ENCODE data around the gene HECTD2.
"Not testable (repeated sequence)": the region's sequence is repeated elsewhere in the genome, so short reads cannot be mapped to it uniquely, and the experiment has no call there.

Gene HECTD2, protein sequence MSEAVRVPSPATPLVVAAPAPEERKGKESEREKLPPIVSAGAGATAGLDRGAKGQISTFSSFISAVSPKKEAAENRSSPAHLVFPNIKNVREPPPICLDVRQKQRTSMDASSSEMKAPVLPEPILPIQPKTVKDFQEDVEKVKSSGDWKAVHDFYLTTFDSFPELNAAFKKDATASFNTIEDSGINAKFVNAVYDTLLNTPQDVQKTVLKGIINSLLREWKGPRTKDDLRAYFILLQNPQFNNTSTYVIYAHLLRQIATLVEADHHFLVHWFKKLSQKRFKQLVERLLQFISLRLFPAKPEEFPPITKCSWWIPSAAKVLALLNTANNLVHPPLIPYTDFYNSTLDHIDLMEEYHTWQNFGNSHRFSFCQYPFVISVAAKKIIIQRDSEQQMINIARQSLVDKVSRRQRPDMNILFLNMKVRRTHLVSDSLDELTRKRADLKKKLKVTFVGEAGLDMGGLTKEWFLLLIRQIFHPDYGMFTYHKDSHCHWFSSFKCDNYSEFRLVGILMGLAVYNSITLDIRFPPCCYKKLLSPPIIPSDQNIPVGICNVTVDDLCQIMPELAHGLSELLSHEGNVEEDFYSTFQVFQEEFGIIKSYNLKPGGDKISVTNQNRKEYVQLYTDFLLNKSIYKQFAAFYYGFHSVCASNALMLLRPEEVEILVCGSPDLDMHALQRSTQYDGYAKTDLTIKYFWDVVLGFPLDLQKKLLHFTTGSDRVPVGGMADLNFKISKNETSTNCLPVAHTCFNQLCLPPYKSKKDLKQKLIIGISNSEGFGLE

DNA sequence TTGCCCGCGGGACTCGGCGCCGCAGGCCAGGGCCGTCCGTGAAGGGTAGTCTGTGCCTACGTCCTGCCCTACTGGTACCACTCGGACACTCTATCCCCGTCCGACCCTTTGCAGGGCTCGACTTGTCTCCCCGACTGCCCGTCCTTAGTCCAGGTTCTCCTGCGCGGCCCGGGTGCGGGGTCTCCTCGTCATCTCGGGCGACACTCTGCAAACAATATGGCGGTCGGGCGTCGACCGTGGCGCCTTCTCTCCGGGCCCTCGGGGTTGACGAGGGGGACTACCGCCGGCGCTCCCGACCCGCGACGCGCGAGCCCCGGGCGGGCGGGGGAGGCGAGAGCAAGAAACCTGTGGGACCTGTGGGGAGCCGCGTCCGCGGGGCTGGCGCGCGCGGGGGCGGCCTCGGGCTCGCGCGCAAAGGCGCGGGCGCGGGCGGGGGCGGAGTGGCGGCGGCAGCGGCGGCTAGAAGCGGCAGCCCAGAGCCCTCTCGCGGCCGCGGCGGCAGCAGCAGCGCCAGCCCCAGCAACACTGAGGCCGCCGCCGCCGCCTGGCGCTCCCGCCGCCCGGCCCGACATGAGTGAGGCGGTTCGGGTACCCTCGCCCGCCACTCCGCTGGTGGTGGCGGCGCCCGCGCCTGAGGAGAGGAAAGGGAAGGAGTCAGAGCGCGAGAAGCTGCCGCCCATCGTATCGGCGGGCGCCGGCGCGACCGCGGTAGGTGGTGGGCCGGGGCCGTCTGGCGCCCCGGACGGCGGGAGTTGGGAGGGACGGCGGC lies at the start of gene HECTD2:
Gene HECTD2, plus strand, starts transcription at position 476 of the 769 bp plus-strand sequence. Its CDS starts 95 bp downstream, at position 571.
- H3K4me3 ChIP-seq (ENCODE audit: low read depth, low read length): peak within 1 kb of the TSS; percentile 75
- H3K27me3 ChIP-seq (replicated peaks): no peaks in the 10 kb centered on the region
- peak within 1 kb of the TSS; percentile 97 for H3K27ac ChIP-seq
- TF ChIP-seq, protein P1, sequence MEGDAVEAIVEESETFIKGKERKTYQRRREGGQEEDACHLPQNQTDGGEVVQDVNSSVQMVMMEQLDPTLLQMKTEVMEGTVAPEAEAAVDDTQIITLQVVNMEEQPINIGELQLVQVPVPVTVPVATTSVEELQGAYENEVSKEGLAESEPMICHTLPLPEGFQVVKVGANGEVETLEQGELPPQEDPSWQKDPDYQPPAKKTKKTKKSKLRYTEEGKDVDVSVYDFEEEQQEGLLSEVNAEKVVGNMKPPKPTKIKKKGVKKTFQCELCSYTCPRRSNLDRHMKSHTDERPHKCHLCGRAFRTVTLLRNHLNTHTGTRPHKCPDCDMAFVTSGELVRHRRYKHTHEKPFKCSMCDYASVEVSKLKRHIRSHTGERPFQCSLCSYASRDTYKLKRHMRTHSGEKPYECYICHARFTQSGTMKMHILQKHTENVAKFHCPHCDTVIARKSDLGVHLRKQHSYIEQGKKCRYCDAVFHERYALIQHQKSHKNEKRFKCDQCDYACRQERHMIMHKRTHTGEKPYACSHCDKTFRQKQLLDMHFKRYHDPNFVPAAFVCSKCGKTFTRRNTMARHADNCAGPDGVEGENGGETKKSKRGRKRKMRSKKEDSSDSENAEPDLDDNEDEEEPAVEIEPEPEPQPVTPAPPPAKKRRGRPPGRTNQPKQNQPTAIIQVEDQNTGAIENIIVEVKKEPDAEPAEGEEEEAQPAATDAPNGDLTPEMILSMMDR (IDR thresholded peaks at IDR 0.05; ENCODE audit: low read depth, low read length, missing control alignments): peak; percentile 35
- in situ Hi-C loops (cut with HindIII; ENCODE audit: low pct_ligation_motif_present, low sequenced_read_pairs): no loop called here
- H3K36me3 ChIP-seq (replicated peaks): no peaks in the 10 kb centered on the region
- peak; percentile 43 for DNase-seq

DNA sequence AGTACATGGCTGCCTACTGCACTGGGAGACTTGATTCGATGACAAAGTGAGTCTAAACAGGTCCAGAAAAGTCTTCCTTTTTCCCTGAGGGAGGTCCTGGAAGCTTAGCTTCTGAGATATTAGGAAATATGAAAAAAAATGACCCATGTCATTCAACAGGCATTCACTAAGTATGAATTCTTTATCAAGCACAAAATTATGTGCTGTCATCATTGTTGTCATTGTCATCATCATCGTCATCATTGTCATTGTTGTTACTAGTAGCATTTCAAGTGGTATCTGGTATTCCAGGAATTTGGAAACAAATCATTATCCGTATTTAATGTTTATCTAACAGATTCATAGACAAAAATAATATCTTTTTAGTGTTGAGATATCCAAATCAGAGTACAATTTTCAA lies 49.7 kb upstream of the HECTD2 start:
- TF ChIP-seq, protein P1 (IDR thresholded peaks at IDR 0.05; ENCODE audit: low read depth, low read length, missing control alignments): no peak

DNA sequence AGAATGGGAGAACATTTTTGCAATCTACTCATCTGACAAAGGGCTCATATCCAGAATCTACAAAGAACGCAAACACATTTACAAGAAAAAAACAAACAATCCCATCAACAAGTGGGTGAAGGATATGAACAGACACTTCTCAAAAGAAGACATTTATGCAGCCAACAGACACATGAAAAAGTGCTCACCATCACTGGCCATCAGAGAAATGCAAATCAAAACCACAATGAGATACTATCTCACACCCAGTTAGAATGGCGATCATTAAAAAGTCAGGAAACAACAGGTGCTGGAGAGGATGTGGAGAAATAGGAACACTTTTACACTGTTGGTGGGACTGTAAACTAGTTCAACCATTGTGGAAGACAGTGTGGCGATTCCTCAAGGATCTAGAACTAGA lies 44.6 kb upstream of the HECTD2 start:
- H3K36me3 ChIP-seq (replicated peaks); H3K27me3 ChIP-seq (replicated peaks); DNase-seq; H3K27ac ChIP-seq; H3K4me3 ChIP-seq (ENCODE audit: low read depth, low read length); in situ Hi-C loops (cut with HindIII; ENCODE audit: low pct_ligation_motif_present, low sequenced_read_pairs): not testable (repeated sequence)

More for the DNA sequence above, 49.7 kb upstream of the HECTD2 start:
- Histone ChIP-seq H3K27ac (no peak overlapping the region), H3K27me3 (replicated peaks) (no peaks in the 10 kb centered on the region), H3K36me3 (replicated peaks) (no peaks in the 10 kb centered on the region), H3K4me3 (ENCODE audit: low read depth, low read length) (no peak overlapping the region)
- DNase-seq: peak; percentile 25
- in situ Hi-C loops (cut with HindIII; ENCODE audit: low pct_ligation_motif_present, low sequenced_read_pairs): no loop called here

DNA sequence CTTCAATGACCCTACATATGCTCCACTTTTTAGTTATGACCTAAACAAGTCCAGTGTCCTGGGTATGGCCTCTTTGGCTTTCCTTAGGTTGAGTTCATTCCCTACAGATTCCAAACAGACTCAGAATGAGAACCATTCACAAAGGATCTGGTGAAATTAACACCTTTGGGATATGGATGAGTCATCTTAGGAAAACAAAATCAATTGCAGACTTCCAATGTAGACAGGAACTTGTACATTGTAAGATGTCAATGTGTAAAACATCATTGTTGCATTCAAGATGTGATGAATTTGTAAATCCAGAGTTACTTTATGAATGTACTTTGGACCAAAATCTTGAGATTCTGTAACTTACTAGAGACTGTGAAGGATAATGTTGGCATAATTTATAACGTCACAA lies 43.4 kb upstream of the HECTD2 start:
- TF ChIP-seq, protein P1 (IDR thresholded peaks at IDR 0.05; ENCODE audit: low read depth, low read length, missing control alignments): no peak
- H3K27ac ChIP-seq: no peak overlapping the region
- no peak overlapping the region for H3K4me3 ChIP-seq (ENCODE audit: low read depth, low read length)
- H3K27me3 ChIP-seq (replicated peaks): no peaks in the 10 kb centered on the region
- in situ Hi-C loops (cut with HindIII; ENCODE audit: low pct_ligation_motif_present, low sequenced_read_pairs): no loop called here
- H3K36me3 ChIP-seq (replicated peaks): no peaks in the 10 kb centered on the region
- DNase-seq: no peak

DNA sequence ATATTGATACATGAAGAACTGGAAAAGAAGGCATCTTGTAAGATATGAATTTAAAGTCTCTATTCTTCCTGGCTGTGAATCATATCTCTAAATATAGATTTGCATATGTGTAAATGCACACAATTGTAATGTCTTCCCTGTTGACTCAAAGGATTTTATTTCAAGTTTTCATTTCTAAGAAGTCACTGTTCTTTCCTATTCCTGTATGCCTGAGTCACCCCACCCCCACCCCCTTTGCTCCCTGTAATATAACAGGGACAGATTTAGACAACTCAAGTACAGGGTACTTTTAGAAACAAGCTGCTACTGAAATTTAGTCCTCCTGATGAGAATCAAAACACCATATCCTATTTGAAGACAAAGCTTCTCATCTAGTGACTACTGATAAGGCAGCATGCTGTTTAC lies 43.0 kb upstream of the HECTD2 start:
- in situ Hi-C loops (cut with HindIII; ENCODE audit: low pct_ligation_motif_present, low sequenced_read_pairs): no loop called here
- no peaks in the 10 kb centered on the region for H3K27me3 ChIP-seq (replicated peaks)
- TF ChIP-seq, protein P1 (IDR thresholded peaks at IDR 0.05; ENCODE audit: low read depth, low read length, missing control alignments): no peak
- H3K4me3 ChIP-seq (ENCODE audit: low read depth, low read length): no peak overlapping the region
- no peak for DNase-seq
- H3K27ac ChIP-seq: no peak overlapping the region
- no peaks in the 10 kb centered on the region for H3K36me3 ChIP-seq (replicated peaks)

DNA sequence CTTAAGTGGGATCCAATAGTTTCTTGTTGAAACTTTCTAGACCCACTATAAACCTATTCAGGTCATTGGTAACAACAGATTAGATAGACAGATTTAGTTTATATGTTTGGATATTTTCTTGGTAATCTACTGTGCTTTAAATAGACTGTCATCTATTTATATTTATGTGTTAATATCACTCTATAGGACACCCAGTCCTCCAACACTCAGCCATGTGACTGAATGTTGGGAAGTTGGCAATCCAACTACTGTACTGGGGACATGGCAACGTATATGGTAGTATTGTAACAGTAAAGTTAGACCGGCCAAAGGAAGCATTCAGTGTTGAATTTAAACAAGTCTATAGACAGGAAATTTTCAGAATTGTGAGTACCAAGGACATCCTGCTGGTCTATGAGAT lies 42.6 kb upstream of the HECTD2 start:
- H3K27me3 ChIP-seq (replicated peaks): no peaks in the 10 kb centered on the region
- no peaks in the 10 kb centered on the region for H3K36me3 ChIP-seq (replicated peaks)
- H3K27ac ChIP-seq: no peak overlapping the region
- no peak for DNase-seq
- in situ Hi-C loops (cut with HindIII; ENCODE audit: low pct_ligation_motif_present, low sequenced_read_pairs): no loop called here
- TF ChIP-seq, protein P1 (IDR thresholded peaks at IDR 0.05; ENCODE audit: low read depth, low read length, missing control alignments): no peak
- H3K4me3 ChIP-seq (ENCODE audit: low read depth, low read length): no peak overlapping the region

Measured in brain microvascular endothelial cell (primary cell).